OCI-LY1 (cell line): ENCODE measurements around the gene STX8.

Source experiments
- CTCF ChIP-seq: fragments of 200-600 bp; sonication (generic), shearing (Covaris generic); IDR thresholded peaks from 2 replicates; pipeline ENCODE4 v1.5.1; 2017; ENCODE audit warnings: mild to moderate bottlenecking, antibody characterized with exemption, low read length, moderate library complexity, mixed read lengths
- EZH2 ChIP-seq: fragments of 200-600 bp; sonication (generic), shearing (Covaris generic); IDR thresholded peaks from 2 replicates; pipeline ENCODE4 v1.8.0; 2017; ENCODE audit warnings: borderline replicate concordance, mixed run types, mild to moderate bottlenecking, antibody characterized with exemption, low read length, moderate library complexity, mixed read lengths

GRCh38 chr17:9446528-9446927 is 129.1 kb downstream of the STX8 start:
- TF ChIP-seq CTCF (no peak), EZH2 (no peak)
